IPS-20b (cell line): ENCODE results near the gene FLYWCH1.

Source experiments
- H3K27ac ChIP-seq: one replicate; pipeline ENCODE4 v1.5.1; 2013; ENCODE audit warnings: low read length
- H3K27me3 ChIP-seq: 2 replicates; pipeline ENCODE4 v1.6.1; 2013; ENCODE audit warnings: mild to moderate bottlenecking, low read length, inconsistent platforms; ENCODE audit not compliant: insufficient read depth
- H3K36me3 ChIP-seq: 2 replicates; pipeline ENCODE4 v1.6.1; 2013; ENCODE audit warnings: low read depth, mild to moderate bottlenecking, inconsistent platforms, low read length, moderate library complexity; ENCODE audit not compliant: insufficient read depth
- H3K4me1 ChIP-seq: 2 replicates; pipeline ENCODE4 v1.6.1; 2013; ENCODE audit warnings: mild to moderate bottlenecking, control low read depth, inconsistent platforms, low read length, moderate library complexity; ENCODE audit not compliant: insufficient read depth
- H3K4me3 ChIP-seq: 2 replicates; pipeline ENCODE4 v1.5.1; 2013; ENCODE audit warnings: mild to moderate bottlenecking, low read length, inconsistent platforms
- H3K9ac ChIP-seq: 2 replicates; pipeline ENCODE4 v1.6.1; 2013; ENCODE audit warnings: low read depth, mild to moderate bottlenecking, inconsistent platforms, low read length, moderate library complexity
- H3K9me3 ChIP-seq: 2 replicates; pipeline ENCODE4 v1.6.1; 2013; ENCODE audit warnings: mild to moderate bottlenecking, low read depth, low read length, inconsistent platforms; ENCODE audit not compliant: insufficient read depth

FLYWCH1 gene

GRCh38 chr16:2948807-2949704 is 37.3 kb downstream of the FLYWCH1 start:
- Histone ChIP-seq H3K27ac (no peak overlapping the region), H3K9ac (no peak overlapping the region), H3K9me3 (no peaks in the 10 kb centered on the region), H3K4me3 (no peak overlapping the region), H3K36me3 (no peaks in the 10 kb centered on the region), H3K27me3 (no peaks in the 10 kb centered on the region), H3K4me1 (no peaks in the 10 kb centered on the region)

- Histone ChIP-seq H3K9me3 (no peaks in the 10 kb centered on the region), H3K27ac (no peak overlapping the region), H3K4me3 (no peak overlapping the region), H3K9ac (no peak overlapping the region), H3K36me3 (no peaks in the 10 kb centered on the region), H3K4me1 (no peaks in the 10 kb centered on the region), H3K27me3 (no peaks in the 10 kb centered on the region)
These were observed 38.1 kb downstream of the FLYWCH1 start for GRCh38 chr16:2949705-2950352.

- H3K9ac ChIP-seq, result no peak overlapping the region
- H3K36me3 ChIP-seq, result no peaks in the 10 kb centered on the region
- H3K27me3 ChIP-seq, result no peaks in the 10 kb centered on the region
- H3K9me3 ChIP-seq, result no peaks in the 10 kb centered on the region
- no peak overlapping the region for H3K27ac ChIP-seq
- no peak overlapping the region for H3K4me3 ChIP-seq
- no peaks in the 10 kb centered on the region for H3K4me1 ChIP-seq
These were observed 38.6 kb downstream of the FLYWCH1 start for GRCh38 chr16:2950353-2950724.

GRCh38 chr16:2950773-2951172 is 39.0 kb downstream of the FLYWCH1 start:
- no peaks in the 10 kb centered on the region for H3K27me3 ChIP-seq
- no peak overlapping the region for H3K4me3 ChIP-seq
- no peaks in the 10 kb centered on the region for H3K9me3 ChIP-seq
- peaks cover under 1% of the 10 kb centered on the region; the same call in 1 of the 2 replicates for H3K4me1 ChIP-seq
- H3K9ac ChIP-seq, result no peak overlapping the region
- no peaks in the 10 kb centered on the region for H3K36me3 ChIP-seq
- no peak overlapping the region for H3K27ac ChIP-seq

GRCh38 chr16:2952679-2953078 is 40.9 kb downstream of the FLYWCH1 start:
- H3K27ac ChIP-seq, result no peak overlapping the region
- no peaks in the 10 kb centered on the region for H3K9me3 ChIP-seq
- H3K9ac ChIP-seq, result no peak overlapping the region
- H3K4me3 ChIP-seq, result no peak overlapping the region
- H3K4me1 ChIP-seq, result peaks cover 6% of the 10 kb centered on the region; the same call in 1 of the 2 replicates
- no peaks in the 10 kb centered on the region for H3K36me3 ChIP-seq
- no peaks in the 10 kb centered on the region for H3K27me3 ChIP-seq

GRCh38 chr16:2953706-2954627 is 42.2 kb downstream of the FLYWCH1 start:
- H3K27ac ChIP-seq, result no peak overlapping the region

GRCh38 chr16:2954656-2955381 is 43.1 kb downstream of the FLYWCH1 start:
- H3K4me1 ChIP-seq, result peaks cover 6% of the 10 kb centered on the region; the same call in 1 of the 2 replicates
- H3K9me3 ChIP-seq, result no peaks in the 10 kb centered on the region
- no peaks in the 10 kb centered on the region for H3K27me3 ChIP-seq
- H3K4me3 ChIP-seq, result no peak overlapping the region
- H3K9ac ChIP-seq, result no peak overlapping the region
- no peak overlapping the region for H3K27ac ChIP-seq
- no peaks in the 10 kb centered on the region for H3K36me3 ChIP-seq

More at GRCh38 chr16:2953706-2954627, 42.2 kb downstream of the FLYWCH1 start:
- Histone ChIP-seq H3K9me3 (no peaks in the 10 kb centered on the region), H3K27me3 (no peaks in the 10 kb centered on the region), H3K36me3 (no peaks in the 10 kb centered on the region), H3K9ac (no peak overlapping the region), H3K4me1 (peaks cover 6% of the 10 kb centered on the region; the same call in 1 of the 2 replicates), H3K4me3 (no peak overlapping the region)

- Histone ChIP-seq H3K27me3 (no peaks in the 10 kb centered on the region), H3K9ac (no peak overlapping the region), H3K36me3 (no peaks in the 10 kb centered on the region), H3K27ac (no peak overlapping the region), H3K4me1 (peaks cover 6% of the 10 kb centered on the region; the same call in 1 of the 2 replicates), H3K9me3 (no peaks in the 10 kb centered on the region), H3K4me3 (no peak overlapping the region)
These were observed 43.7 kb downstream of the FLYWCH1 start for GRCh38 chr16:2955438-2955778.

GRCh38 chr16:2955779-2956578 is 44.2 kb downstream of the FLYWCH1 start:
- Histone ChIP-seq H3K4me3 (no peak overlapping the region), H3K9ac (peak overlapping the region; percentile 21; the same call in 1 of the 2 replicates), H3K27me3 (no peaks in the 10 kb centered on the region), H3K9me3 (no peaks in the 10 kb centered on the region), H3K4me1 (peaks cover 6% of the 10 kb centered on the region; the same call in 1 of the 2 replicates), H3K27ac (no peak overlapping the region), H3K36me3 (no peaks in the 10 kb centered on the region)

GRCh38 chr16:2956579-2956956 is 44.8 kb downstream of the FLYWCH1 start:
- H3K4me3 ChIP-seq, result no peak overlapping the region
- H3K27ac ChIP-seq, result no peak overlapping the region
- no peaks in the 10 kb centered on the region for H3K9me3 ChIP-seq
- H3K4me1 ChIP-seq, result peaks cover 6% of the 10 kb centered on the region; the same call in 1 of the 2 replicates
- H3K36me3 ChIP-seq, result no peaks in the 10 kb centered on the region
- no peaks in the 10 kb centered on the region for H3K27me3 ChIP-seq
- no peak overlapping the region; the same call in 1 of the 2 replicates for H3K9ac ChIP-seq
